BJ (cell line): ENCODE results near the gene STRN3. TPM values are rescaled to one million over a fixed set of nuclear protein-coding genes. Genes with fewer than 3 reads are reported as not detected.

ENCODE experiments used
- CTCF ChIA-PET: fragments of 350-600 bp; formaldehyde crosslinking; extraction: SDS; loops from one replicate; lab custom pipeline; 2021; ENCODE audit warnings: antibody characterized with exemption, inconsistent platforms; lab: Yijun Ruan, JAX
- POLR2A ChIA-PET: fragments of 300-600 bp; sonication (Branson Sonifier 250); formaldehyde crosslinking; extraction: SDS; loops from one replicate; lab custom pipeline; 2021; ENCODE audit warnings: antibody characterized with exemption; lab: Charles Lee
- DNase-seq: peaks from one replicate; pipeline ENCODE4 v3.0.0-alpha.2; 2011; ENCODE audit warnings: low read depth
- H3K27me3 ChIP-seq: 2 replicates; pipeline ENCODE4 v1.6.0; 2011; ENCODE audit warnings: low read length; ENCODE audit not compliant: control insufficient read depth, insufficient read depth
- H3K36me3 ChIP-seq: 2 replicates; pipeline ENCODE4 v1.5.1; 2011; ENCODE audit warnings: low read length; ENCODE audit not compliant: control insufficient read depth, insufficient read depth
- H3K4me3 ChIP-seq: 2 replicates; pipeline ENCODE4 v1.5.1; 2011; ENCODE audit warnings: low read depth, mild to moderate bottlenecking, control low read depth, low read length
- CTCF ChIP-seq: IDR thresholded peaks from 2 replicates; pipeline ENCODE4 v1.5.1; 2011; ENCODE audit warnings: low read depth, mild to moderate bottlenecking, control low read depth, inconsistent platforms, low read length, moderate library complexity; ENCODE audit not compliant: insufficient read depth
- polyA plus RNA-seq: library from polyadenylated mRNA; depleted of rRNA; stranded (reverse); fragments of >200 nt; gene quantifications from 2 replicates; pipeline ENCODE4 v1.2.3, GENCODE V29; 2011

The STRN3 gene
- polyA plus RNA-seq, 1 experiment, result 14.8 TPM

GRCh38 chr14:30995689-30996088, 30.5 kb downstream of the STRN3 start:
- ChIA-PET POLR2A (interaction anchor here (0.7 kb wide), 1 partner anchor 31 kb away, joined by 3 read pairs; no protein-coding TSS in a partner anchor), CTCF (interaction anchor here (0.9 kb wide), 1 partner anchor 109 kb away, joined by 4 read pairs; no protein-coding TSS in a partner anchor)
- Histone ChIP-seq H3K4me3 (no peak overlapping the region), H3K36me3 (no peaks in the 10 kb centered on the region), H3K27me3 (no peaks in the 10 kb centered on the region)
- DNase-seq, result no peak
- no peak for TF ChIP-seq CTCF

- H3K27me3 ChIP-seq, result no peaks in the 10 kb centered on the region
- DNase-seq, result no peak
- CTCF ChIA-PET, result interaction anchor here (0.9 kb wide), 1 partner anchor 109 kb away, joined by 4 read pairs; no protein-coding TSS in a partner anchor
- POLR2A ChIA-PET, result interaction anchor here (0.7 kb wide), 1 partner anchor 32 kb away, joined by 3 read pairs; no protein-coding TSS in a partner anchor
- no peak for TF ChIP-seq CTCF
- H3K4me3 ChIP-seq, result no peak overlapping the region
- no peaks in the 10 kb centered on the region for H3K36me3 ChIP-seq
Measured at GRCh38 chr14:30994681-30995620, 31.2 kb downstream of the STRN3 start.

- no peak for TF ChIP-seq CTCF
- CTCF ChIA-PET, result no interaction called here
- POLR2A ChIA-PET, result no interaction called here
- no peak for DNase-seq
- Histone ChIP-seq H3K27me3 (no peaks in the 10 kb centered on the region), H3K36me3 (no peaks in the 10 kb centered on the region), H3K4me3 (no peak overlapping the region)
Measured at GRCh38 chr14:30993071-30993470, 33.1 kb downstream of the STRN3 start.

- H3K36me3 ChIP-seq, result no peaks in the 10 kb centered on the region
- TF ChIP-seq CTCF, result no peak
- POLR2A ChIA-PET, result interaction anchor here (0.6 kb wide), 1 partner anchor 889 kb away, joined by 3 read pairs; no protein-coding TSS in a partner anchor
- no peaks in the 10 kb centered on the region for H3K27me3 ChIP-seq
- H3K4me3 ChIP-seq, result no peak overlapping the region
- CTCF ChIA-PET, result interaction anchor here (1.4 kb wide), 1 partner anchor 20 kb away, joined by 3 read pairs; no protein-coding TSS in a partner anchor
- DNase-seq, result no peak
Measured at GRCh38 chr14:30991408-30991807, 34.8 kb downstream of the STRN3 start.

GRCh38 chr14:30990770-30991169, 35.4 kb downstream of the STRN3 start:
- POLR2A ChIA-PET, result interaction anchor here (0.6 kb wide), 1 partner anchor 890 kb away, joined by 3 read pairs; no protein-coding TSS in a partner anchor
- no peaks in the 10 kb centered on the region for H3K36me3 ChIP-seq
- H3K27me3 ChIP-seq, result no peaks in the 10 kb centered on the region
- CTCF ChIA-PET, result interaction anchor here (1.4 kb wide), 1 partner anchor 19 kb away, joined by 3 read pairs; no protein-coding TSS in a partner anchor
- TF ChIP-seq CTCF, result no peak
- no peak overlapping the region for H3K4me3 ChIP-seq
- DNase-seq, result no peak
